Tibial nerve (tissue), 4 donors: ENCODE results near the gene GPX5.
"Not testable (repeated sequence)": the region's sequence is repeated elsewhere in the genome, so short reads cannot be mapped to it uniquely, and the experiment has no call there.

Experiments used
- CTCF ChIP-seq, 5 experiments: fragments of 200-600 bp in 3 of 5; fragments of 450-650 bp in 2 of 5; sonication (generic) in 3 of 5; IDR thresholded peaks; one replicate each; pipeline ENCODE4 v1.5.1; 2016 to 2019; ENCODE audit warnings: antibody characterized with exemption in 5 of 5, mild to moderate bottlenecking in 3 of 5, moderate library complexity in 2 of 5
- EP300 ChIP-seq, 2 donors: sonication (generic); formaldehyde crosslinking; IDR thresholded peaks; one replicate each; pipeline ENCODE4 v1.6.1; 2017; ENCODE audit warnings: antibody characterized with exemption in 2 of 2, mild to moderate bottlenecking in 1 of 2
- POLR2A ChIP-seq, 2 donors: fragments of 450-650 bp; IDR thresholded peaks; one replicate each; pipeline ENCODE4 v1.6.1; 2017; ENCODE audit warnings: antibody characterized with exemption in 2 of 2, mild to moderate bottlenecking in 2 of 2, moderate library complexity in 2 of 2

GRCh38 chr6:28547003-28547402 lies 21.3 kb downstream of the GPX5 start:
- not testable (repeated sequence) for TF ChIP-seq POLR2A, CTCF, EP300 (IDR thresholded peaks at IDR 0.05)
